Stomach (tissue), 4 donors: ENCODE results near the gene TSPAN11.

ENCODE experiments used
- EP300 ChIP-seq: sonication (generic); formaldehyde crosslinking; IDR thresholded peaks from one replicate; pipeline ENCODE4 v1.6.1; 2017; ENCODE audit warnings: antibody characterized with exemption
- POLR2AphosphoS5 ChIP-seq, 3 donors: sonication (generic); formaldehyde crosslinking; IDR thresholded peaks; one replicate each; pipeline ENCODE4 v1.6.1; 2016; ENCODE audit warnings: antibody characterized with exemption in 3 of 3
- TF ChIP-seq, protein P1 (sequence below), 7 experiments: fragments of 450-650 bp in 4 of 7; fragments of 200-600 bp in 3 of 7; sonication (generic) in 3 of 7; IDR thresholded peaks; one replicate each; pipeline ENCODE4 v1.5.1; 2016 to 2019; ENCODE audit warnings: antibody characterized with exemption in 7 of 7, control low read depth in 2 of 7, mild to moderate bottlenecking in 1 of 7

DNA sequence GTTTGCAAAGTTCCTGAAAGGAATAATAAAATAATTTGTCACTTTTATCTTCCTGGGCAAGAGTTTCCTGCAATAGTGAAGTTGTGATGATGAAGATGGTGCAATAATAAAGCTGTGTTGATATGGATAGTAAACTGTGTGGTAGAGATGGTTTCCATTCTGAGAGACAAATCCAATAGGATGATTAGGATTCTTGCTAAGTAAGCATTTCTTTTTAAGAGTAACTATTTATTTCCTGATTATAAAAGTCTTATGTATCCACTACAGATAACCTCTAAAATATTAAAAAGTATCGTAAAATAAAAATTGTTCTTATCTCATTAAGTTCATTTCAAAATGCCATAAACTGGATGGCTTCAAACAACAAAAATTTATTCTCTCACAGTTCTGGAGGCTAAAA, 28.7 kb downstream of the TSPAN11 start:
- TF ChIP-seq, protein P1, sequence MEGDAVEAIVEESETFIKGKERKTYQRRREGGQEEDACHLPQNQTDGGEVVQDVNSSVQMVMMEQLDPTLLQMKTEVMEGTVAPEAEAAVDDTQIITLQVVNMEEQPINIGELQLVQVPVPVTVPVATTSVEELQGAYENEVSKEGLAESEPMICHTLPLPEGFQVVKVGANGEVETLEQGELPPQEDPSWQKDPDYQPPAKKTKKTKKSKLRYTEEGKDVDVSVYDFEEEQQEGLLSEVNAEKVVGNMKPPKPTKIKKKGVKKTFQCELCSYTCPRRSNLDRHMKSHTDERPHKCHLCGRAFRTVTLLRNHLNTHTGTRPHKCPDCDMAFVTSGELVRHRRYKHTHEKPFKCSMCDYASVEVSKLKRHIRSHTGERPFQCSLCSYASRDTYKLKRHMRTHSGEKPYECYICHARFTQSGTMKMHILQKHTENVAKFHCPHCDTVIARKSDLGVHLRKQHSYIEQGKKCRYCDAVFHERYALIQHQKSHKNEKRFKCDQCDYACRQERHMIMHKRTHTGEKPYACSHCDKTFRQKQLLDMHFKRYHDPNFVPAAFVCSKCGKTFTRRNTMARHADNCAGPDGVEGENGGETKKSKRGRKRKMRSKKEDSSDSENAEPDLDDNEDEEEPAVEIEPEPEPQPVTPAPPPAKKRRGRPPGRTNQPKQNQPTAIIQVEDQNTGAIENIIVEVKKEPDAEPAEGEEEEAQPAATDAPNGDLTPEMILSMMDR (IDR thresholded peaks at IDR 0.05), result no peak
- TF ChIP-seq POLR2AphosphoS5 (IDR thresholded peaks at IDR 0.05) (no peak), EP300 (no peak)
